GM18511 (cell line): ENCODE measurements around the gene LARP4.
"Not testable (repeated sequence)": the region's sequence is repeated elsewhere in the genome, so short reads cannot be mapped to it uniquely, and the experiment has no call there.

Source experiments
- ATAC-seq: cut with Tn5 transposase; IDR thresholded peaks from one replicate; pipeline ENCODE4 v1.9.1; 2021; ENCODE audit warnings: mild to moderate bottlenecking, moderate library complexity; ENCODE audit not compliant: unreplicated experiment

Gene LARP4

GRCh38 chr12:50467439-50467838 lies 66.8 kb downstream of the LARP4 start:
- no peak for ATAC-seq

- ATAC-seq, result no peak
Observed at GRCh38 chr12:50477241-50477832, 76.7 kb downstream of the LARP4 start.

- no peak for ATAC-seq
Observed at GRCh38 chr12:50482571-50482970, 81.9 kb downstream of the LARP4 start.

GRCh38 chr12:50483488-50483887 lies 82.8 kb downstream of the LARP4 start:
- ATAC-seq, result no peak

- ATAC-seq, result no peak
Observed at GRCh38 chr12:50488801-50489200, 88.1 kb downstream of the LARP4 start.

GRCh38 chr12:50498119-50498518 lies 97.4 kb downstream of the LARP4 start:
- not testable (repeated sequence) for ATAC-seq

GRCh38 chr12:50504798-50505674 lies 104.4 kb downstream of the LARP4 start, which contains the start of gene DIP2B:
DIP2B (plus strand) TSS chr12:50504985; CDS start chr12:50505141, 156 bp downstream.
- peak; percentile 75 for ATAC-seq

GRCh38 chr12:50505675-50506530 lies 105.2 kb downstream of the LARP4 start:
- peak; percentile 8 for ATAC-seq

- no peak for ATAC-seq
Observed at GRCh38 chr12:50506753-50507473, 106.2 kb downstream of the LARP4 start.

- ATAC-seq, result no peak
Observed at GRCh38 chr12:50507474-50507838, 106.8 kb downstream of the LARP4 start.

- no peak for ATAC-seq
Observed at GRCh38 chr12:50507930-50508329, 107.2 kb downstream of the LARP4 start.

GRCh38 chr12:50508414-50508813 lies 107.7 kb downstream of the LARP4 start:
- ATAC-seq, result no peak

GRCh38 chr12:50508970-50509663 lies 108.4 kb downstream of the LARP4 start:
- ATAC-seq, result no peak

- no peak for ATAC-seq
Observed at GRCh38 chr12:50514526-50515276, 114.0 kb downstream of the LARP4 start.

- no peak for ATAC-seq
Observed at GRCh38 chr12:50515587-50515986, 114.9 kb downstream of the LARP4 start.

GRCh38 chr12:50517421-50518048 lies 116.8 kb downstream of the LARP4 start:
- peak; percentile 72 for ATAC-seq

- no peak for ATAC-seq
Observed at GRCh38 chr12:50518090-50518489, 117.4 kb downstream of the LARP4 start.

GRCh38 chr12:50519353-50519752 lies 118.7 kb downstream of the LARP4 start:
- no peak for ATAC-seq
